GM12865 (cell line): Measurements from ENCODE around the gene ANKRD62.

ENCODE experiments used
- DNase-seq: peaks from one replicate; pipeline ENCODE4 v3.0.0; 2010; ENCODE audit warnings: low read depth
- H3K4me3 ChIP-seq: 2 replicates; pipeline ENCODE4 v1.5.1; 2011; ENCODE audit warnings: mild to moderate bottlenecking, low read depth, low read length, control low read depth
- CTCF ChIP-seq: IDR thresholded peaks from 2 replicates; pipeline ENCODE4 v1.5.1; 2011; ENCODE audit warnings: low read length, control low read depth, low read depth, inconsistent platforms; ENCODE audit not compliant: insufficient read depth; ENCODE audit errors: missing control alignments

Gene ANKRD62

GRCh38 chr18:12162786-12163185, 69.1 kb downstream of the ANKRD62 start:
- no peak for DNase-seq
- no peak for TF ChIP-seq CTCF
- H3K4me3 ChIP-seq, result no peak overlapping the region

GRCh38 chr18:12165038-12165768, 71.6 kb downstream of the ANKRD62 start:
- TF ChIP-seq CTCF, result no peak
- no peak for DNase-seq
- no peak overlapping the region for H3K4me3 ChIP-seq
